ENCODE results near the gene VRK3. TPM values are rescaled to one million over a fixed set of nuclear protein-coding genes. Genes with fewer than 3 reads are reported as not detected.

Gene VRK3
- total RNA-seq, 2 experiments from 2014 or later, result 81.2 to 82.1 TPM

GRCh38 chr19:50020481-50020880 is 4.7 kb downstream of the VRK3 start:
- H3K27ac Mint-ChIP-seq, result no peak overlapping the region

DNA sequence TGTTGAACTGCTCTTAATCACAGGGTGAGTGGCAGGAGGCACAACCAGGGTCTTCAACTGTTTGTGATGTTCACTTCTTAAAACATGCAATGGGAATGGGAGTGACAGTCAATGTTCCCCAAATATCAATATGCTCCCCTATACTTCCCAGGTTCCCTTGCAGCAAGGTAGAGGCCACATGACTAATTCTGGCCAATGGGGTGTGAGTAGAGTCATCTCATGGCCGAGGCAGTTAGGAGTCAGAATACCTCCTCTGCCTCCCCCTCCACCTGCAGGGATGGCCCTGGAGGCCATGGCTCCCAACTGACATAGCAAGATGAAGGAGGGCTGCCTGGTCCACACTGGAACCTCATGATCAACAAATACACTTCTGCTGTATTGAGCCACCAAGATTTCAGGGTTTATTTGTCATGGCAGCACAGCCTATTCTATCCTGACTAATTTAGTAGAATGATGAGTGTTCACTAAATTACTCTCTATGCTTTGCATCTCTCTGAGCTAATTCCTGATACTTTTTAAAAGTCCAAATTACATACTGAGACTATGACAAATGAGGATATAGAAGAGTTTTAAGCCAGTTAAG is 8.9 kb downstream of the VRK3 start:
- Mint-ChIP-seq H3K4me3 (no peak overlapping the region), H3K27me3 (no peaks in the 10 kb centered on the region), H3K27ac (no peak overlapping the region), H3K9me3 (peaks cover 2% of the 10 kb centered on the region), H3K36me3 (peaks cover 37% of the 10 kb centered on the region), H3K4me1 (peaks cover 6% of the 10 kb centered on the region)
- no peak for ATAC-seq (ENCODE audit: low read depth)
- POLR2A ChIA-PET, result no interaction called here
- no peak for DNase-seq

More at GRCh38 chr19:50020481-50020880, 4.7 kb downstream of the VRK3 start:
- POLR2A ChIA-PET, result no interaction called here
- Mint-ChIP-seq H3K36me3 (peaks cover 21% of the 10 kb centered on the region), H3K27me3 (no peaks in the 10 kb centered on the region), H3K4me1 (peaks cover 15% of the 10 kb centered on the region), H3K4me3 (no peak overlapping the region), H3K9me3 (peaks cover 2% of the 10 kb centered on the region)
- no peak for DNase-seq
- no peak for ATAC-seq (ENCODE audit: low read depth)

DNA sequence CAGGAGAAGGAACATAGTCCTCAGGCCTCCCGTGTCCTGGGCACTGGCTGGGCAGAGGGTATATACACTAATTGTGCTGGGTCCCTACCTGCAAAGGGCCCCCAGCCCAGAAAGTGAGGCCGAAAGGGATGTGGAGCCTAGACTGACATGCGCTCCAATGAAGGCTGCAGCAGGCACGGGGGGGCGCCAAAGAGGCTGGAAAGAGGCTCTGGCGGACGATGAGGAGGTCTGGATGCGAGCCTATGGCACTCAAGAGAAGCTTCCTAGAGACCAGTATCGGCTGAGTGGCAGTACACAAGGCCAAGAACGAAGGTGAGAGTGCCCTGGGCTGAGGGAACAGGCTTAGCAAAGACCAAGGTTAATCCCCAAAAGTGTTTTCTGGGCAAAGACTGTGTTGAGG is 16.6 kb downstream of the VRK3 start:
- ATAC-seq (ENCODE audit: low read depth) (no peak), DNase-seq (no peak)
- no peaks in the 10 kb centered on the region for H3K27me3 Mint-ChIP-seq
- peaks cover 27% of the 10 kb centered on the region for H3K36me3 Mint-ChIP-seq
- no peak overlapping the region for H3K27ac Mint-ChIP-seq
- H3K4me1 Mint-ChIP-seq, result peaks cover 18% of the 10 kb centered on the region
- no peaks in the 10 kb centered on the region for H3K9me3 Mint-ChIP-seq
- no peak overlapping the region for H3K4me3 Mint-ChIP-seq
- POLR2A ChIA-PET, result no interaction called here

DNA sequence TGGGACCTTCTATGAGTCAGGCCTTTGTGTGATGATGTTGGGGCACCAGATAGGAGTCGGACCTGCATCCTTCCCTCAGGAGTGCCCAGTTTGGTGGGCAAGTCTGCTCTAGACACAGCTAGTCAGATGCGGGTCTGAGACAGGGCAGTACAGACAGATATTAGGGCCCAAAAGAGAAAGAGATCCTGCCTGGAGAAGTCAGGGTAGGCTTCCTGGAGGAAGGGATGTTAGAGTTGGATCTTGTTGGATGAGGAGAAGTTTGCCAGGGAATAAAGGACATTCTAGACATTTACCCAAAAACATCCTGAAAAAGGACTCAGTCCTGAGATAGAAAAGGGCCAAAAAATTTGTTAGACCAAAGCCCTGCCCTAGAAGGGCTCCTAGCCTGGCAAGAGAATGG is 17.2 kb downstream of the VRK3 start:
- peaks cover 26% of the 10 kb centered on the region for H3K36me3 Mint-ChIP-seq
- no peak for ATAC-seq (ENCODE audit: low read depth)
- H3K9me3 Mint-ChIP-seq, result no peaks in the 10 kb centered on the region
- no peaks in the 10 kb centered on the region for H3K27me3 Mint-ChIP-seq
- no peak for DNase-seq
- no peak overlapping the region for H3K27ac Mint-ChIP-seq
- POLR2A ChIA-PET, result no interaction called here
- peaks cover 20% of the 10 kb centered on the region for H3K4me1 Mint-ChIP-seq
- H3K4me3 Mint-ChIP-seq, result no peak overlapping the region

- ATAC-seq (ENCODE audit: low read depth), result no peak
- no peak for DNase-seq
- Mint-ChIP-seq H3K36me3 (peaks cover 27% of the 10 kb centered on the region), H3K4me1 (peaks cover 20% of the 10 kb centered on the region), H3K27me3 (no peaks in the 10 kb centered on the region), H3K9me3 (no peaks in the 10 kb centered on the region), H3K4me3 (no peak overlapping the region), H3K27ac (no peak overlapping the region)
- POLR2A ChIA-PET, result no interaction called here
Observed at GRCh38 chr19:50007170-50007569, 18.0 kb downstream of the VRK3 start.

DNA sequence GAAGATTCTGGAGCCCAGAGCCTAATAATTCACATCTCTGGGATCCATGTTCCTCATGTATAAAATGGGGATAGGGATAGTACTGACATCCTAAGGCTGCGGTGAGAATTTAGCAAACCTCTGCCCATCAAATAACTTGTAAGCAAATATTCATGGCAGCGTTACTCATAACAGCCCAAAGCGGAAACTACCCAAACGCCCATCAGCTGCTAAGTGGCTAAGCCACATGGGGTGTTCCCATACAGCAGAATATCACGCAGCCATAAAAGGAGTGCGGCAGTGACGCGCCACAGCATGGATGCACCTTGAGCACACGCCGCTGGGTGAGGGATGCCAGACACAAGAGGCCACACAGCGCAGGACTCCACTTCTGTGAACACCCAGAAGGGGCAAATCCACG is 19.7 kb downstream of the VRK3 start:
- POLR2A ChIA-PET, result no interaction called here
- no peak for DNase-seq
- peaks cover 20% of the 10 kb centered on the region for H3K4me1 Mint-ChIP-seq
- no peak overlapping the region for H3K4me3 Mint-ChIP-seq
- H3K27me3 Mint-ChIP-seq, result no peaks in the 10 kb centered on the region
- ATAC-seq (ENCODE audit: low read depth), result no peak
- no peak overlapping the region for H3K27ac Mint-ChIP-seq
- no peaks in the 10 kb centered on the region for H3K9me3 Mint-ChIP-seq
- H3K36me3 Mint-ChIP-seq, result peaks cover 28% of the 10 kb centered on the region

- Mint-ChIP-seq H3K4me3 (peak overlapping the region; percentile 64), H3K36me3 (peaks cover 30% of the 10 kb centered on the region), H3K4me1 (peaks cover 20% of the 10 kb centered on the region), H3K27ac (peak overlapping the region; percentile 77), H3K9me3 (no peaks in the 10 kb centered on the region), H3K27me3 (no peaks in the 10 kb centered on the region)
- POLR2A ChIA-PET, result interaction anchor here (0.9 kb wide), 1 partner anchor 19 kb away, joined by 3 read pairs; no protein-coding TSS in a partner anchor
- DNase-seq (no peak), ATAC-seq (ENCODE audit: low read depth) (peak; percentile 66)
Observed at GRCh38 chr19:50003810-50004419, 21.3 kb downstream of the VRK3 start.

DNA sequence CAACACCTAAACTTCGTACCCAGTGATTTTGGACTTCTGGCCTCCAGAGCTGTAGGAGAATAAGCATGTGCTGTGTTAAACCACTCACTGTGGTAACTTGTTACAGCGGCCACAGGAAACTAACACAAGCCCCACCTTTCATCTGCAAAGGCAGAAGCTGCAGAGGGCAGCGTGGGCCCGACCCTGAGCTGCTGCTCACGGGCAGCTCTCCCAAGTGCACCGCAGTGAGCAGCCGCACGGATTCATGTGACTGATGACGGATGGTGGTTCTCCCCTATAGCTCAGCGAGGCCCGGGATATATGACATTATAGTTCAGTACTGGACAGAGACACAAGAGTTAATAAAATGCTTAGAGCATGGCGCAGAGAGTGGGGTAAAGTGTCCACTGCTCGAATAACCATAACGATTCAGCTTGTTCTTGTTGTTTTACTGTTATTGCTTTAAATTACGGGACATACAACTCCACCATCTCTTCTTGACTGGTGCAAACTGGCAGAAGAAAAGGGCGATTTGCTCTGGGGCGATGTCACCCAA is 21.9 kb downstream of the VRK3 start:
- DNase-seq (no peak), ATAC-seq (ENCODE audit: low read depth) (no peak)
- Mint-ChIP-seq H3K4me3 (no peak overlapping the region), H3K27ac (no peak overlapping the region), H3K27me3 (no peaks in the 10 kb centered on the region), H3K9me3 (no peaks in the 10 kb centered on the region), H3K36me3 (peaks cover 30% of the 10 kb centered on the region), H3K4me1 (peaks cover 20% of the 10 kb centered on the region)
- POLR2A ChIA-PET, result interaction anchor here (0.9 kb wide), 1 partner anchor 19 kb away, joined by 3 read pairs; no protein-coding TSS in a partner anchor

- DNase-seq (no peak), ATAC-seq (ENCODE audit: low read depth) (no peak)
- Mint-ChIP-seq H3K27me3 (no peaks in the 10 kb centered on the region), H3K36me3 (peaks cover 33% of the 10 kb centered on the region), H3K4me3 (no peak overlapping the region), H3K4me1 (peaks cover 21% of the 10 kb centered on the region), H3K9me3 (no peaks in the 10 kb centered on the region), H3K27ac (no peak overlapping the region)
- POLR2A ChIA-PET, result no interaction called here
Observed at GRCh38 chr19:50002386-50002960, 22.7 kb downstream of the VRK3 start.

- Mint-ChIP-seq H3K27ac (no peak overlapping the region), H3K9me3 (no peaks in the 10 kb centered on the region), H3K36me3 (peaks cover 28% of the 10 kb centered on the region), H3K27me3 (no peaks in the 10 kb centered on the region), H3K4me1 (peaks cover 21% of the 10 kb centered on the region), H3K4me3 (no peak overlapping the region)
- no peak for DNase-seq
- POLR2A ChIA-PET, result interaction anchor here (0.6 kb wide), 1 partner anchor 14 kb away, joined by 4 read pairs; no protein-coding TSS in a partner anchor
- no peak for ATAC-seq (ENCODE audit: low read depth)
Observed at GRCh38 chr19:50001775-50002174, 23.4 kb downstream of the VRK3 start.

DNA sequence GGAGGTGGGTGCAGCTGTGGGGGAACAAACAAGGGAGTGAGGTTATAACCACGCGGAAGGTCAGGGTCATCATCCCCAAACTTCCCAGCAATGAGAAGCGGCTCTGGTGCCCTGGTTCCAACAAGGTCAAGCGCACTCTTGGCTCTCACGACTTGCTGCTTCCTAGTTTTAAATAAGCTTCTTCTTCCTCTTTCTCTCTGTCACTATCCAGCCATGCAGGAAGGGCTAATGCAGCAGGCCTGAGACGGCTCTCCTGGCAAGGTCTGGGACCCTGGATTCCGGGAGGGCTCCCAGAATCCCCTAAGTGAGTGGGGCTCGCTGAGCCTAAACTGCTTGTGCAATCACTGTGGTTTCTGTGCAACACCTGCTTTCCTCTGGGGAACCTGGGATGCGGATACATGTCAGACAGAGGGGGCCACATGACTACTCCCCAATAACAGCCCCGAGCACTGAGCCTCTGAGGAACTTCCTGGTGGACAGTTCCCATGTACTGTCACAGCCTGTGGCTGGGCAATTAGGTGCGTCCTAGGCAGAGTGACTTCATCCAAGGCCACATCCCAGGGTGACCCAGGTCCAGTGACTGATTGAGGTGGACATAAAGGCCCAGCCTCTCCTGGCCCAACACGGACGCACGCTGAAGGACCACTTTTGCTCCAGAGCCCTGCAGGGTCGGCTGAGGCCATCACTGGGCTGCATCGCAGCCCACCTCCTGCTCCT is 24.2 kb downstream of the VRK3 start:
- peaks cover 25% of the 10 kb centered on the region for H3K36me3 Mint-ChIP-seq
- no peaks in the 10 kb centered on the region for H3K27me3 Mint-ChIP-seq
- POLR2A ChIA-PET, result interaction anchor here (0.6 kb wide), 1 partner anchor 949 kb away, joined by 5 read pairs; no protein-coding TSS in a partner anchor
- H3K27ac Mint-ChIP-seq, result no peak overlapping the region
- no peak for DNase-seq
- peaks cover 21% of the 10 kb centered on the region for H3K4me1 Mint-ChIP-seq
- no peaks in the 10 kb centered on the region for H3K9me3 Mint-ChIP-seq
- no peak for ATAC-seq (ENCODE audit: low read depth)
- no peak overlapping the region for H3K4me3 Mint-ChIP-seq

GRCh38 chr19:50000038-50000840 is 24.9 kb downstream of the VRK3 start:
- H3K9me3 Mint-ChIP-seq, result no peaks in the 10 kb centered on the region
- no peak for DNase-seq
- peaks cover 28% of the 10 kb centered on the region for H3K36me3 Mint-ChIP-seq
- no peak for ATAC-seq (ENCODE audit: low read depth)
- POLR2A ChIA-PET, result interaction anchor here (0.6 kb wide), 1 partner anchor 950 kb away, joined by 5 read pairs; no protein-coding TSS in a partner anchor
- H3K4me1 Mint-ChIP-seq, result peaks cover 20% of the 10 kb centered on the region
- no peaks in the 10 kb centered on the region for H3K27me3 Mint-ChIP-seq
- H3K4me3 Mint-ChIP-seq, result no peak overlapping the region
- no peak overlapping the region for H3K27ac Mint-ChIP-seq
